Keratinocyte (primary cell): ENCODE measurements around the gene NXN.

Experiments
- CTCF ChIP-seq, 3 experiments: IDR thresholded peaks in 1 of 3; conservative IDR thresholded peaks in 1 of 3; optimal IDR thresholded peaks in 1 of 3; 2 replicates in 2 of 3; 3 replicates in 1 of 3; pipeline versions ENCODE3 to v1.5.1; 2011; ENCODE audit warnings: low read length in 3 of 3, mild to moderate bottlenecking in 3 of 3, moderate library complexity in 2 of 3, control low read depth in 1 of 3, inconsistent platforms in 1 of 3; ENCODE audit not compliant: insufficient read depth in 2 of 3; ENCODE audit errors: extremely low read depth in 1 of 3
- EZH2 ChIP-seq: IDR thresholded peaks from one replicate; pipeline ENCODE4 v1.6.1; 2012; ENCODE audit warnings: inconsistent platforms, mild to moderate bottlenecking, low read length, moderate library complexity

GRCh38 chr17:751269-752001 lies 228.1 kb downstream of the NXN start:
- no peak for TF ChIP-seq CTCF (optimal IDR thresholded peaks at IDR 0.05 in 1 of 3, IDR thresholded peaks at IDR 0.05 in 1 of 3, conservative IDR thresholded peaks at IDR 0.05 in 1 of 3; ENCODE audit: extremely low read depth in 1 of 3, insufficient read depth in 2 of 3, low read length in 3 of 3)
- TF ChIP-seq EZH2 = no peak
